GM18526 (cell line): ENCODE results near the gene SLX1A.
A peak's percentile ranks its signal among the peaks of the same experiment; 100 is the strongest.
"Not testable (repeated sequence)": the region's sequence is repeated elsewhere in the genome, so short reads cannot be mapped to it uniquely, and the experiment has no call there.

ENCODE experiments used
- POLR2A ChIP-seq: IDR thresholded peaks from 3 replicates; pipeline ENCODE4 v1.6.1; 2011; ENCODE audit not compliant: insufficient read length; ENCODE audit errors: extremely low read depth

The SLX1A gene

DNA sequence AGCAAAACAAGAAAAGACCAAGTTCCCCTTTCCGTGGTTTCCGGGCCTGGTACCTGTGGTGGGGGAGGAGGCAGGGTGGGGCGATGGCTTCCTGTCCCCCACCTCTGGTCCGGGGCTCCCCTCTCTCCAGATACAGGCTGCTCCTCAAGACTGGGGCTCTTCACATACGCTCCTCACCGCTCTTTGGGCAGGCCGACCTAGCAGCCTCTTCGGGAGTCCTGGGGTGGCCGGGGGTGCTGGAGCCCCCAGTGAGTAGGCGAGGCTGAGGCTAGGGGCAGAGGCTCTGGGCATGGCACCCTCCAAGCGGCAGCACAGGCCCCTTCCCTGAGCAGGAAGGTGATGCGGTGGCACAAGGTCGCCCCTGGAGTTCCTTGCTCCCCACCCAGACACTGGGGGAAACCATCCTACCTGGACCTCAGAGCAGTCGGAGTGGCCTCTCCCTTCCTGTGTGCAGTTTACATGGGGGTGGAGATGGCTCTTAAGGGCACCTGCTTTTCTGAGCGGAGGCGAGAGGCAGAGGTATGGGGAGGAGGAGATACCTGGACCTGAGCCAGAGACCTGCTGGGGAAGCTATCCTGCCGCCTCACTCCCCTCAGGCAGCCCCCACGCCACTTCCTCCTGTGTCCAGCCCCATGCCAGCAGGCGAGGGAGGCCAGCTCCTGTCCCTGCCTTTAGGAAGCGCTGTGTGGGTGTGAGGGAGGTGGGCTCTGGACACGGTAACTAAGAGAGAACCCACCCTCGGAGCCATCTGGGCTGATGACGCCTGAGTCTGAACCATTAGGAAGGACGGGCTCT lies 9.4 kb upstream of the SLX1A start:
- peak; percentile 81 for TF ChIP-seq POLR2A

DNA sequence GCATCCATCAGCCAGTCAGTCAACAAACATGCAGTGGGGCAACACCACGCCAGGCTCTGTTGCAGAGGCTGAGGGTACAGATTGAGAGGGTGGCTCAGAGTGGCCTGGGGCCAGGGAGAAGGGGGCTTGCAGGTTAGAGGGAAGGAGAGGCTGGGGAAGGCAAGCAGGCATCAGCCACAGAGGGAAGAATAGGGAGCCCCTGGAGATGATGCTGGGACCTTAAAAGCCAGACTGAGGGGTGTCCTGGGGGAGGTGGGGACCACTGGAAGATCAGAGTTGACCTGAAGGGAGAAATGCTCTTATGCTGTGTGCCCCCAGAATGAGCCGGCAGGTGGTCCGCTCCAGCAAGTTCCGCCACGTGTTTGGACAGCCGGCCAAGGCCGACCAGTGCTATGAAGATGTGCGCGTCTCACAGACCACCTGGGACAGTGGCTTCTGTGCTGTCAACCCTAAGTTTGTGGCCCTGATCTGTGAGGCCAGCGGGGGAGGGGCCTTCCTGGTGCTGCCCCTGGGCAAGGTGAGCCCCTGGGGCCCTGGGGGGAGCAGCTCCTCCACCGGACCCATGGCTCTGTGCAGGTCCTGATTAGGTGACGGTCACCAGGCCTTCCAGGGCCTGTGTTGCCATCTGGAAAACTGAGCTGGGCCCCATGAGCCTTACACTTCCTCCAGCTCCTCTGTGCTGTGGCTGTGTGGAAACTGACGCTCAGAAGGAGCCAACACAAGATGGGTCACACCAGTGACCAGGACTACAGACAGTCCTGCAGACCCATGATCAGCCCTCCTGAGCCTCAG lies 8.6 kb upstream of the SLX1A start:
- TF ChIP-seq POLR2A: peak; percentile 40

GRCh38 chr16:30185683-30186421 lies 7.8 kb upstream of the SLX1A start:
- peak; percentile 76 for TF ChIP-seq POLR2A

GRCh38 chr16:30186444-30186781 lies 7.3 kb upstream of the SLX1A start:
- TF ChIP-seq POLR2A: no peak

DNA sequence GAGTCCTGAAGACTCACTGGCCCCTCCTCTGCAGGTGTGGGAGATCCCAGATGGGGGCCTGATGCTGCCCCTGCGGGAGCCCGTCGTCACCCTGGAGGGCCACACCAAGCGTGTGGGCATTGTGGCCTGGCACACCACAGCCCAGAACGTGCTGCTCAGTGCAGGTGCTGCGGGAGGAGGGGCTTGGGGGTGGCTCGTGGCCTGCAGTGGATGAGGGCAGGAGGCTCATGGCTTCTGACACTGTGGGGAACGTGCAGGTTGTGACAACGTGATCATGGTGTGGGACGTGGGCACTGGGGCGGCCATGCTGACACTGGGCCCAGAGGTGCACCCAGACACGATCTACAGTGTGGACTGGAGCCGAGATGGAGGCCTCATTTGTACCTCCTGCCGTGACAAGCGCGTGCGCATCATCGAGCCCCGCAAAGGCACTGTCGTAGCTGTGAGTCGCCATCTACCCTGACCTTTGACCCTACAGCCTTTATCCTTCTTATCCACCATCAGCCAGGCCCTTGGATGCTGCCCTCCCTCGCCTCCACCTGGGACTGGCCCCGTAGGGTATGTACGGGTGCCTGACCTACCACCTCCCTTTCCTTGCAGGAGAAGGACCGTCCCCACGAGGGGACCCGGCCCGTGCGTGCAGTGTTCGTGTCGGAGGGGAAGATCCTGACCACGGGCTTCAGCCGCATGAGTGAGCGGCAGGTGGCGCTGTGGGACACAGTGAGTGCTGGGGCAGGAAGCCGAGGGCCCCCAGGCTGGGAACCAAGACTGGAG lies 6.7 kb upstream of the SLX1A start:
- TF ChIP-seq POLR2A: no peak

DNA sequence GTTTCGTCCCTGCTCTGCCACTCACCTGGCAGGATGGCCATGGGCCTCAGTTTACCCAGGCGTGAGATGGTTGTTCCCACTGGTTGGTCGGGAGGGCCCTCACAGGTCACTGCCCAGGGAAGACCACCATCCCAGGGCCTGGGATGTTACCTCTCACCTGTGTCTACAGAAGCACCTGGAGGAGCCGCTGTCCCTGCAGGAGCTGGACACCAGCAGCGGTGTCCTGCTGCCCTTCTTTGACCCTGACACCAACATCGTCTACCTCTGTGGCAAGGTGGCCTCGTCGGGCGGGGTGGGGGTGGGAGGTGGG lies 6.2 kb upstream of the SLX1A start:
- no peak for TF ChIP-seq POLR2A

GRCh38 chr16:30187971-30188561 lies 5.6 kb upstream of the SLX1A start:
- no peak for TF ChIP-seq POLR2A

DNA sequence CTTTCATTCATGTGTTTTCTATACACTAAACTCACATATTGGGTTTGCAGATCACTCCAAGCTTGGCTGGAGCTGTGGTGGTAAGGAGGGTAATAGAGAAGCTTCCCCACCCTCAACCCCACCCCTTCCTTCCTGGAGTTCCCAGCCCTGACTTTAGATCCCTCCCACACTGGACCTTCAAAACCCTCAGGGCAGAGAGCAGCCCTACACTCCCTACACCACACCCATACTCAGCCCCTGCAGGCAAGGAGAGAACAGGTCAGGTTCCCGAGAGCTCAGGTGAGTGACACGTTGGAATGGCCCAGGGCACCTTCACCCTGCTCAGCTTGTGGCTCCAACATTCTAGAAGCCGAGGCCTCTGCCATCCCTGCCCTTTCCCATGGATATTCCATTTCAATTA lies 5.4 kb downstream of the SLX1A start, which contains the start of gene SULT1A3:
Gene SULT1A3, plus strand, starts transcription at position 207 of the 400 bp plus-strand sequence. CDS start 1,474 bp downstream, outside the sequence.
- not testable (repeated sequence) for TF ChIP-seq POLR2A
